ENCODE results near the gene ATP8A2.

The ATP8A2 gene

GRCh38 chr13:25731037-25731436 is 359.3 kb downstream of the ATP8A2 start:
- no peak for DNase-seq (ENCODE audit: low read depth in 2 of 2)

DNA sequence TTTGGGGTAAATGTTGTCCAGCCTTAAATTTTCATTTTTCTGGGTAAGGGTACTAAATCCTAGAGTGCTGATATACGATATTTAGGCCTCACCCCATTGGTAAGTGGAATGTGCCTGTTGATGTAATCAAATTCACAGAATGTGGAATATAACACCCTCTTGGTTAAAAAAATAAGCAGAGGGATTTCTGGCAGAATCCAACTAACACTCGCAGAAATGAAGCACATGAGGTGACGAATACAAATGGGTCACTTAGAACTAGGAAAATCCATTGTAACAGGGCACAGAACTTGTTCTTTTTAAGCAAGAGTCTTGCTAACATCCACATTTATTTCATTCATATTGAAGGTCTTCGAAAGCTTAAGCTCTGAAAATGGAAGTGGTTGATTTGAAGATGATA is 359.8 kb downstream of the ATP8A2 start:
- no peak for DNase-seq (ENCODE audit: low read depth in 2 of 2)

DNA sequence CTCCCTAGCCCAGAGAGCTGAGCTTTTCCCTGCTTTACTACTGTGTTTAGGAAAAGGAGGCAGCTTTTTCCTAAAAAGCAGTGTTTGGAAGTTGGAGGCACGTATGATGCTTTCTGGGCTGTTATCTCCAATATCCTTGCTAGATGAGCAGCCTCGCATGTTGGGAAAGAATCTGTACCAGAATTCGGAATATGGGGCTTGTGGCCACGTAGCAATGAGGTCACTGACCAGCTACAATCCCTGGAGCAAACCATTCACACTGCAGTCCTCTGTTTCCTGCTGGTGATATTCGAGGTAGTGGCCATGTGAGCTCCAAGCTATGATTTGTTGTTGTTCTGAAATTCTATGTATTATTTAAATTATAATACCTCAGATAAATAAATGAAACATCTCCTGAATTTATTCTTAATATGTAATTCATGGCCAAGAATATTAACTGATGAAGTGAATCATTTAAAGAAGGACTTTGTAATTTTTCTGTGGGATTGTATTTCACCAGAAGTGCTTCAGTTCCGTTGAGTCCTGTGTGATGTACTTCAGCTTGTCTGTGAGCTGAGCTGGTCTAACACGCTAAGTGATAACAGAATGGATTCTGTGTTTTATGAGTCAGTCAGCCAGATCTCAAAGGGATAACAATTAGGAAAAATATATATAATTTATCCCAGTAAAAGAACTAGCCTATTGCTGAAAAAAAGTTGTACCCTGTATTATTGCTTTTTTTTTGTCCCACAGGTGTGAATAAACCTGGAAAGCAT is 360.5 kb downstream of the ATP8A2 start:
- DNase-seq (ENCODE audit: low read depth in 2 of 2) = no peak

DNA sequence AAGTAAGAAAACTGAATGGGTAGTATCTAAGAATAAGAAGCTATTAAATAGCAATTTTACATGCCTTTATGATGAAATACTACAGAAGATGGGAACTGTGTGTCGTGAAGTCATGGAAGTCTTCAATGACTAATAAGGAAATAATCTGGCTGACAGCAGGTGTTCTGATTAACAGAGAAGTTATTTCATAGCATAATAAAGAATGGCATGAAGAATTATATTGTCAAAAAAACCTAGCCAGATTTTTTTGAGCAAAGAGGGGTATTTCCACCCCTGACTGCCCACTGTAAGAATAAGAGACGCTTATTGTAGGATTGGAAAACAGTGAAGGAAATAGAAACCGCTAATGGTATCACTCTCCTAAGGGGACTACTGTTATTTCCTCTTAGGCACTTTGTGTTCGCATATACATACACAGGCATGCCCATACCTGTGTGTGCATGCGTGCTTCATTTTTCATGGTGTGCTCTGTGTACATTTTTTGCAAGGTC is 361.3 kb downstream of the ATP8A2 start:
- no peak for DNase-seq (ENCODE audit: low read depth in 2 of 2)

GRCh38 chr13:25733696-25734435 is 362.1 kb downstream of the ATP8A2 start:
- DNase-seq (ENCODE audit: low read depth in 2 of 2) = no peak

DNA sequence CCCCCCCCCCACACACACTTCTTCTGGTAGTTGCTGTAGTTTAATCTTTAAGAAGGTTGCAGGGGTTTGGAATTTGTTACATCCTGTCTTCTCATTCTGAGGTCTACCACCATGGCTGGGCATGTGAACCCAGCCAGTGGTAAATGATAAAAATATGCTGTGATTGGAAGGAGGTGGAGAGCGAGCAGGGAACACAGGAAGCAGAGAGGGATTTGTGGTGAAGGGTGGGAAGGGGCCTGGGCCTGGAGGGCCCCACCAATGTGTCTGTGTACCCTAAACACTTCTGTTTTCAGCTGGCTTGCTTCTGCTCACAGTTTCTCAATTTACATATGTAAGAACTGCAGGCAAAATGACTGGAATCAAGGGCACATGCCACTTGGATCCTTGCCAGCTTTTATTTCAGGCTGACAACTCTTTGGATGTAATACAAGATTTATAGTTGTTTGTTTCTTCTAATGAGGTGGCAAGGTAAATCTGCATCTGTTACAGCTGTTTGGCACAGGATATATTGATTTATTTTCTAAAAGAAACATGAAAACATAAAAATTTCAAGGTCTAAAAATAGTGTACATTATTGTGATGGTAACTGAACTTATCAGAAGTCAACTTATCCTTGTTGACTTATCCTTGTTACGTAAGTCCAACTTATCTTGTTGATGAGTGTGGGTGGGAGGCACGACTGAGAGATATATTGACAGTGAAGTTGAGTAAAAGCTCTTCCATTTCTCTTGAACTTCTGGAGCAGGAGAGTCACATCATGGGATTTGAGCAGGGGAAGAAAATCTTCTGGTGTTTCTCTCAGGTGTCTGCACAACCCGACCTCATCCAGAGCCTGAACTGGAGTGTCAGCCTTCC is 366.8 kb downstream of the ATP8A2 start:
- no peak for DNase-seq (ENCODE audit: low read depth in 2 of 2)

DNA sequence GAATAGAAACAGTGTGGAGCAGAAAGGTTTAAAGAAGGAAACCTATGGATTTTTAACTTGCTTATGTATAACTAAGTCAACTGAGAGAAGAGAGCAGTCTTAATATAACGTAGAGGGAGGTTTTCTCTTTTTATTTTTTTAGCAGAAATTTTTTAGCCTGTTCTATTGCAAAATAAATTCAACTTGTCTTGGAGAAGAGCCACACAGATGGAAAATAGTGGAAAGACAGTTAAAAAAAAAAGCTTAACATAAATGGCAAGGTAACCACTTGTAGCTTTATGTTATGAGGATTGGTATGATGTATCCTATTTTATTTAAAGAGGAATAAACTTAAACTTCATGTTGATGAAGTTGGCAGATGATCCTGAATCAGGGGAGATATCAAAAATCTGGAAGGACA is 367.6 kb downstream of the ATP8A2 start:
- DNase-seq (ENCODE audit: low read depth in 2 of 2) = no peak

DNA sequence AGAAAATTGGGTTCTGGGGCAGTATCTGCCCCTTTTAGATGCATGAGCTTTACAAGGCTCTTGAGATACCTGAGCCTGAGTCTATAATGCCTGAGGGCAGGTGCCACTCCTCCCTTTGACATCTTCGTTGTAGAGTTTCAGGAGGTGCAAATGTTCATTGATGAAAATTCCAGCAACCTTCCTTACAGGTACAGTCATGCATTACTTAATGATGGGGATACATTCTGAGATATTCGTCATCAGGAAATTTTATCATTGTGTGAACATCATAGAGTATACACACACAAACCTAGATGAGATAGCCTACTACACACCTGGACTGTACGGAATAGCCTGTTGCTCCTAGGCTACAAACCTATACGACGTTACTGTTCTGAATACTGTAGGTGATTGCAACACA is 370.0 kb downstream of the ATP8A2 start:
- DNase-seq (ENCODE audit: low read depth in 2 of 2) = no peak

GRCh38 chr13:25742220-25742619 is 370.4 kb downstream of the ATP8A2 start:
- DNase-seq (ENCODE audit: low read depth in 2 of 2) = no peak

DNA sequence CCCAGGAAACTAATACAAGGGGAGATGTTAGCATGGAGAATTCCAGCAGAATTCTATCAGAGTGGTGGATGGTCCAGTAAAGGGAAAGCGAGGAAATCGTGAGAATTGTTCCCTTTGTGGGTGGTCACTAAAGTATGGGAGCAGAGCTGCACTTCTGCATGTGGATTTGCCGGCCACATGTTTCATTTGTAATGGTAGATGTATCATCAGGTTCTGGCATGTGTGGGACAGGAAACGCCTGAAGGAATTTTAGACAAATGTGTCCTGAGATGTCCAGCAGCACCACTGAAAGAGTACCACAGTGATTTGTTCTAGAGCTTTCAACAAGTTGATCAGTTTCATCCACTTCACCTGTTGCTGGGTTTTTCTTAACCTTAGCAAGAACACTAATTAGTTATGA is 371.6 kb downstream of the ATP8A2 start:
- DNase-seq (ENCODE audit: low read depth in 2 of 2) = no peak

DNA sequence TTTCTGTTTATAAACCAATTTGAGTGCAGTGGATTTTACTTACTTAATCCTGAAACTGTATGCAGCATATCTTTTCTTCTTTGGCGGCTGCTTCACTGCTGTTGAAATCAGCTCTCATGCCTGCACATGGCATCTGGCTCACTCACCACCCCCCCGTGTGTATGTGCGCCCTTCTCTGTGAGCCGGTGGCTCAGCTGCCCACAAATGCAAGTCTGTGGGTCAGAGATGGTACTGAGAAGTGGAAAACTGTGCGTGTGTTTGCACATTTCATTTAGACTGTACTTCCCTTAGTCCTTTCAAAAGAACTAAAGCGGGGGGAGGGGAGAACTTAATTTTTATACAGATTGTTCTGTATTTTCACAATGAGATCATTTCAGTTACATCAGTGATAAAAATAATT is 372.4 kb downstream of the ATP8A2 start:
- no peak for DNase-seq (ENCODE audit: low read depth in 2 of 2)

DNA sequence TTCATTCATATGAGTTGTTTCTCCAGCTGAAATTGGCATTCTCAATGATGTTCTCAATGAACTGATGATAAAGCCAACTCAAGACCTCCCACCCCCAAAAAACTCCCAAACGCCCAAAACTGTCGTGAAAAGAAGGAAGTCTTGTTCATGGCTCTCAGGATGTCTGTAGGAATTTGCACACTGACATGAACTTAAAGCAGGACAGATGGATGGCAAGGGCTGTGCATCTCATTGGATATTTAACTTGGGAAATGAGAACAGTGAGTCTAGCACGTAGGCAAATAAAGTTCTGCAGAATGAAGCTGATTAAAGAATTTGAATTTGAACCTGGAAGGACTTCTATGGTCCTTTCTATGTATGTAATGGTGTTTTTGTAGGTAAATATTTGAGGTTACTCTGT is 374.4 kb downstream of the ATP8A2 start:
- no peak for DNase-seq (ENCODE audit: low read depth in 2 of 2)

DNA sequence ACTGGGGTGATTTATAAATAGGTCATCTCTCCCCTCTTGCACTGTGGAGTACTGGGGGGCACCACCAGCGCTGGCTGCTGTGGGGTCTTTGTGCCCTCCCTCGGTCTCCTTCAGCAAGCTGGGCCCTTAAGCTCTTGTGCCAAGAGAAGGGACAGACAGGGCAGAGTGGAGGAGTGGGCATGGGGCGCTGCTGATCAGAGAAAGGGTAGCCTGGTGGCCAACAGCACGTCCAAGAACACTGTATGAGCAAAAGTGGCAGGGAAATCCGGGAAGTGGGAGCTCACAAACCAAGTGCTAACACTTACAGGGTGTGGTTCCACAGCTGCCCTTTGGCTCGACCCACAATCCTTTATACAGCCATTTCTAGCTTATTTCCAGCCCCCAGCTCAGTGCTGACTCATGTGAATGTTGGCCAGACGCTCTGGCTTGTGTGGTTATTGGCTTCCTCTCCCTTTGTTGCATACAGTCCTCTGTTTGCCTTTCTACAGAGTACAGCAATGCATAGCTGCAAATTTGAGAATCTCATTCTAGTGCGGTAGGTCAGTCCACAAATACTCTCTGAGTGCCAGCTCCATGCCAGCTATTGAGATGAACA is 381.3 kb downstream of the ATP8A2 start:
- no peak for DNase-seq (ENCODE audit: low read depth in 2 of 2)

DNA sequence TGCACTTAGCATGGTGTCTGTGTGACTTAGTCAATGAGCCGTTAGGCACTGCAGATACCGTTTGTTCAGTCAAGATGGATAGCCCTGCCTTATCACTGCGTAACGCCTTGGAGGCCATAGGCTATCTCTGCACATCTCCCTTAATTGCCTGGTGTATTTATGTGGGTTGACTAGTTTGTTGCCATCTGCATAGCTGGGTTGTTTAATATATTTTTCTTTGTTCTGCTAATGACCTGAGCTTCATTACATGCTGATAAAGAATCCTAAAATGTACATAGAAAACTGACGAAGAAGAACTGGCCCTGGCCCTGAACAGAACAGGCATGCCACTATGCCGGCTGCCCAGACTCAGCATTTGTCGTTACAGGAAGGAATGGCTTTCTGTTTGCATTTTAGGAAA is 382.2 kb downstream of the ATP8A2 start:
- no peak for DNase-seq (ENCODE audit: low read depth in 2 of 2)

- DNase-seq (ENCODE audit: low read depth in 2 of 2) = no peak
Observed at GRCh38 chr13:25756251-25756650, 384.5 kb downstream of the ATP8A2 start.

GRCh38 chr13:25756912-25757311 is 385.1 kb downstream of the ATP8A2 start:
- no peak for DNase-seq (ENCODE audit: low read depth in 2 of 2)

DNA sequence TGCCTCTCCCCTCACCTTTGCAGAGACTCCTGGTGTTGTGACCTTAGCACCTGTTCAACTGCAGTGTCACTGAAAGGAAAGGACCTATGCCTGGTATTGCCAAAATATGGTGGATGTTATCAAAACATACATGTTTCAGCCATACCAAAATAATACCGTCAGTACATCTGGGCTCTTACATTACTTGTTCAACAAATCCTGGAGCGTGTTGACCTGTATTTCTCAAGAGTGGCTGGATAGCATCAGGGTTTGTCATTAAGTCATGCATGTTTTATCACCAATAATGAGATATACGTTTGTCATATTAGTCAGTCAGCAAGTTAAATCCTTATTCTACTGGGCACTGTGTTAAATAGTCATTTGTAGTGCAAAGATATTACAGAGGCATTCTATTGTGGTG is 389.3 kb downstream of the ATP8A2 start:
- no peak for DNase-seq (ENCODE audit: low read depth in 2 of 2)

DNA sequence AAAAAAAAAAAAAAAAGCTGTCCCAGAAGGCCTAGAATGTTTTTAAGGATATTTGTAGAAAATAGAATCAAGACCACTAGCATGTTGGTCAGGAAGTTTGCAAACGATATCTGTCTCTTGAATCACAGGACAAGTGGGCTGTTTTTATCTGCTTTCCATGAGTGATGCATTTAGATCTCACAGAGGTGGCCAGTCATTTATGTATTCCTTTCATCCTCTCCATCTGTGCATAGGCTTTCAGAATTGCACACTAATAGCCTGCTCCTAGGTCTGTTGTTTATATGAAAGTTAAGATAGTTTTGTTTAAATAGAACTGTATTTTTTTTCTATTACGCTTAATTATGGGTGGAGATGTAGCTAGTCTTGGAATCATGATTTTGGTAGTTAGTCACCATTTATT is 390.5 kb downstream of the ATP8A2 start:
- no peak for DNase-seq (ENCODE audit: low read depth in 2 of 2)

- DNase-seq (ENCODE audit: low read depth in 2 of 2) = no peak
Observed at GRCh38 chr13:25762795-25763377, 391.1 kb downstream of the ATP8A2 start.

DNA sequence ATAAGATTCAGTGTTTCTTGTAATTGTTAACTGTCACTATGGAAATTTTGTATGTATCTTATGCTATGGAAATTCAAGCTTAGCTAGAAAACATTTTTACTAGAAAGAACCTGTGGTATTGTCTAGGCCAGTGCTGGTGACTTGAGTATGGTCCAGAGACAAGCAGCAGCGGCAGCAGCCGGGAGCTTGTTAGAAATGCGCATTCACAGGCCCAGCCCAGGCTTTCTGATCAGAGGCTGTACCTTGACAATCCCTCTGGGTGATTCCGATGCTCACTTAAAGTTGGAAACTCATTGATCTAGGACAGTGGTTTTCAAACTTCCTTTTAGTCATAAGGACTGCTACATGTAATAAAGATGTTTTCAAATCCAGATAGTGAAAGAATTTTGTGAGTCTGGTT is 392.6 kb downstream of the ATP8A2 start:
- no peak for DNase-seq (ENCODE audit: low read depth in 2 of 2)

GRCh38 chr13:25765266-25765665 is 393.5 kb downstream of the ATP8A2 start:
- DNase-seq (ENCODE audit: low read depth in 2 of 2) = no peak

- no peak for DNase-seq (ENCODE audit: low read depth in 2 of 2)
Observed at GRCh38 chr13:25766576-25766975, 394.8 kb downstream of the ATP8A2 start.
